Pancreas (tissue), 10 donors: Measurements from ENCODE around the gene SLC34A2. TPM values are rescaled to one million over a fixed set of nuclear protein-coding genes. Genes with fewer than 3 reads are reported as not detected.

Experiments used
- ATAC-seq, 4 donors: fragments of 200-7000 bp; cut with Tn5 transposase; one replicate each; pipeline versions ENCODE4 v1.8.0 to v1.9.1; 2020; ENCODE audit warnings: mild to moderate bottlenecking in 4 of 4, moderate library complexity in 4 of 4
- DNase-seq, 6 donors: peaks; one replicate each; pipeline ENCODE4 v3.0.0-alpha.2; 2020
- FAIRE-seq: peaks from 2 replicates; lab custom pipeline; 2012; peaks lifted over from hg19 to GRCh38; lab: Jason Lieb, UNC
- H3K27ac ChIP-seq, 4 donors: fragments of 200-600 bp; sonication (generic); 1 replicate in 3 of 4; 2 replicates in 1 of 4; pipeline versions ENCODE4 v1.5.0 to v1.8.0; 2020
- H3K27me3 ChIP-seq, 4 donors: fragments of 200-600 bp; one replicate each; pipeline ENCODE4 v1.8.0; 2021
- H3K36me3 ChIP-seq, 3 donors: fragments of 200-600 bp; sonication (generic) in 1 of 3; one replicate each; pipeline versions ENCODE4 v1.5.0 to v1.8.0; 2020 to 2021
- H3K4me1 ChIP-seq, 3 donors: fragments of 200-600 bp; one replicate each; pipeline ENCODE4 v1.8.0; 2021
- H3K4me3 ChIP-seq, 4 donors: fragments of 200-600 bp; sonication (generic) in 2 of 4; one replicate each; pipeline versions ENCODE4 v1.5.0 to v1.8.0; 2020 to 2021
- H3K9me3 ChIP-seq, 4 donors: fragments of 200-600 bp; one replicate each; pipeline ENCODE4 v1.8.0; 2021
- WGBS, 2 donors: extraction: QIAGEN DNeasy Blood & Tissue Kit; methylation state at CpG; one replicate each; pipeline ENCODE4 v1.1.7; 2013; 5-methylcytosine and 5-hydroxymethylcytosine counted together
- intact Hi-C, 3 donors: fragments of 100-400 bp; cut with DNase I; formaldehyde crosslinking; loops; one replicate each; pipeline versions ENCODE4 v1.11.1 to v1.14.2; 2022
- polyA plus RNA-seq, 2 donors: library from polyadenylated mRNA; stranded (reverse); fragments of 200-250 nt; gene quantifications; one replicate each; pipeline ENCODE4 v1.2.3, GENCODE V29; 2013
- total RNA-seq, 6 donors: library from RNA; stranded (reverse); fragmentation: NEBNext Ultra II Directional in 4 of 6; extraction: Animal tissue kit (Norgen Biotek cat#: 25700) in 4 of 6; gene quantifications; one replicate each; pipeline versions ENCODE4 v1.2.1 to v1.2.4, GENCODE V29; 2021 to 2023
- TF ChIP-seq, protein P1 (sequence below), 4 donors: fragments of 200-600 bp; sonication (generic) in 3 of 4; IDR thresholded peaks; one replicate each; pipeline versions ENCODE4 v1.5.0 to v1.8.0; 2021; ENCODE audit warnings: antibody characterized with exemption in 4 of 4
- donor health status: healthy with polysubstance abuse.
- donor health status: DM: no; HTN: no; CAD: no; lungs with moderate emphysema.
- donor health status: DM: no; HTN: no; CAD: no.
- donor health status: control.
- donor health status: control.
- donor health status: Bipolar disorder and iron deficiency.
- donor health status: DM: yes; HTN: yes; CAD: no.
- donor health status: DM: no; HTN: no; CAD: no.
- donor health status: DM: no; HTN: no; CAD: no.
- donor health status: DM: yes; HTN: yes; CAD: no.

SLC34A2 gene
- total and polyA plus RNA-seq, 8 donors, result 3.9 to 21.1 (median 7.3) TPM

DNA sequence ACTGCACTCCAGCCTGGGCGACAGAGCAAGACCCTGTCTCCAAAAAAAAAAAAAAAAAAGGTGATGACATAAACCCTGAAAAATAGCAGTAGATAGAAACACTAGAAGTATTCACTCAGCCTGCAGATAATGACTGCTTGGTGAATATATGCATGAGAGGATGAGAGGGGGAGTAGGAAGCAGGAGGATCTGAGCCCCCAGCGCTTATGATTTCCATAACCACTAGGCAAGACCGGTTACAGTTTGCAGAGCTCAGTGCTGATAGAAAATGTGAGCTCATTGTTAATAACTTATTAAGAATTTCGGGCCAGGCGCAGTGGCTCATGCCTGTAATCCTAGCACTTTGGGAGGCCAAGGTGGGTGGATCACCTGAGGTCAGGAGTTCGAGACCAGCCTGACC, 40.8 kb upstream of the SLC34A2 start:
- Histone ChIP-seq H3K4me3 (no peak overlapping the region), H3K4me1 (no peaks in the 10 kb centered on the region), H3K9me3 (no peaks in the 10 kb centered on the region), H3K27ac (no peak overlapping the region), H3K36me3 (no peaks in the 10 kb centered on the region), H3K27me3 (no peaks in the 10 kb centered on the region)
- FAIRE-seq (no peak), DNase-seq (no peak), ATAC-seq (no peak)
- intact Hi-C loops, result no loop called here
- 77 to 82% methylated on average over 6 of the region's 6 CpGs for WGBS, 2 donors
- TF ChIP-seq, protein P1, sequence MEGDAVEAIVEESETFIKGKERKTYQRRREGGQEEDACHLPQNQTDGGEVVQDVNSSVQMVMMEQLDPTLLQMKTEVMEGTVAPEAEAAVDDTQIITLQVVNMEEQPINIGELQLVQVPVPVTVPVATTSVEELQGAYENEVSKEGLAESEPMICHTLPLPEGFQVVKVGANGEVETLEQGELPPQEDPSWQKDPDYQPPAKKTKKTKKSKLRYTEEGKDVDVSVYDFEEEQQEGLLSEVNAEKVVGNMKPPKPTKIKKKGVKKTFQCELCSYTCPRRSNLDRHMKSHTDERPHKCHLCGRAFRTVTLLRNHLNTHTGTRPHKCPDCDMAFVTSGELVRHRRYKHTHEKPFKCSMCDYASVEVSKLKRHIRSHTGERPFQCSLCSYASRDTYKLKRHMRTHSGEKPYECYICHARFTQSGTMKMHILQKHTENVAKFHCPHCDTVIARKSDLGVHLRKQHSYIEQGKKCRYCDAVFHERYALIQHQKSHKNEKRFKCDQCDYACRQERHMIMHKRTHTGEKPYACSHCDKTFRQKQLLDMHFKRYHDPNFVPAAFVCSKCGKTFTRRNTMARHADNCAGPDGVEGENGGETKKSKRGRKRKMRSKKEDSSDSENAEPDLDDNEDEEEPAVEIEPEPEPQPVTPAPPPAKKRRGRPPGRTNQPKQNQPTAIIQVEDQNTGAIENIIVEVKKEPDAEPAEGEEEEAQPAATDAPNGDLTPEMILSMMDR (IDR thresholded peaks at IDR 0.05), result no peak

DNA sequence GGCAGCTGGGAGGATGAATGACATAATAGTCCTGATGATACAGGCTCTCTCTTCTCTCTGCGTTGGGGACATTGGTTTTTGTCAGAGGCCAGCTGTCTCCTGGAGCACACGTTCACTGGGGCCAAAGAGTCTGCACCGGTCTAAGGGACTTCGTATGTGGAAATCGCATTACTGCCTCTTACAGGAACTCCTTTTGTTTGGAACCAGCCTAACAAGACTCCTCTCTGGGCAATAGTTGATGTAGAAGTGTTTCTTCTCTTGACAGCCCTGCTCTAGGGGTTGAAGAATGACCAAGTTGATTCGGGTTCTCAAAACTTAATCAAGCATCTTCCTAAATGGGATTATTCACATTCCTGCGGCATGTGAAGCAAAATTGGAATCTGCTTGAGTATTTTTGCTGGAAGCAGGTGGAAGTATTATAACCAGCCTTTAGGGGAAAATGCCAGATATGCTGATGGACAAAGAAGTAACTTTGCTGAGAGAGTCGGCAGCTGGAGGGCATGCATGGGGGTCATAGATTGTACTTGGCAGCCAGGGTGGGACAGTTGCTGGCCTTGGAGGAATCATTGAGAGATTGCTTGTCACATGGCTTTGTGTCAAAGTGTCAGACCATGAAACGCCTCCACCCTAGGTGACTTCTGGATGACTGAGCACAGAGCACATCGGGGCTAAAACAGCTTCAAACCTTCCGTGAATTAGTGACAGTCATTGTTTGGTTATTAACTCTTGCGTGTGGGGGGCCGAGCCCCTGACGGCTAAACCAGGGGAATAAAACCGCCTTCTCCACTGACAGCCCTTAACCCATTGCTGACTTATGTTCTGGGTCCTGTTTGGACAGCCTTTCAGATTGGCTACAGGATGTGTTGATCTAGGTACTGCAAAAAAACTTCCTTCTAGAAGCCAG, 34.4 kb upstream of the SLC34A2 start:
- Histone ChIP-seq H3K9me3 (no peaks in the 10 kb centered on the region), H3K27ac (no peak overlapping the region), H3K4me1 (no peaks in the 10 kb centered on the region), H3K36me3 (no peaks in the 10 kb centered on the region), H3K27me3 (no peaks in the 10 kb centered on the region), H3K4me3 (no peak overlapping the region)
- peak in 1 of 6 donors; percentile 13 for DNase-seq
- 25 to 29% methylated on average over 15 of the region's 15 CpGs for WGBS, 2 donors
- intact Hi-C loops, result no loop called here
- TF ChIP-seq, protein P1 (IDR thresholded peaks at IDR 0.05), result no peak
- no peak for FAIRE-seq
- no peak for ATAC-seq

DNA sequence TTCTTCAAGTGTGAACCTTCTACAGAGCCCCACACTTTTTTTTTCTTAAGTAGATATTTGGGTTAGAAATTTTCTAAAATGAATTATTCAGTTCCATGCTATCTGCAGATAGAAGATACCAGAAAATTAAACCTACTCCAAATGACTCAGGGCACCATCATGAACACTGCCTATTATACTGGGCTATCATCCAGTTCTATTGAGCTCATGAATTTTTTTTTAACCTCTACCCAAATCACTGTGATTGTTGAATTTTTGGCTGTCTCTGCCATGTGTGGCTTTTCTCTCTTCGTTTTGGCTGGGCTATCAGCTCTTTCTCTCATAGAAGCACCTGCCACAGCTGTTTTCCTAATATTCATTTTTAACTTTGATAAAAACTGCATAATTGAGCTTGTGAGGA, 31.0 kb upstream of the SLC34A2 start:
- Histone ChIP-seq H3K36me3 (no peaks in the 10 kb centered on the region), H3K27me3 (no peaks in the 10 kb centered on the region), H3K4me1 (no peaks in the 10 kb centered on the region), H3K9me3 (no peaks in the 10 kb centered on the region), H3K27ac (no peak overlapping the region), H3K4me3 (no peak overlapping the region)
- intact Hi-C loops, result no loop called here
- WGBS, 2 donors, result 25 to 29% methylated on average over 1 of the region's 1 CpG
- no peak for DNase-seq
- no peak for ATAC-seq
- FAIRE-seq, result no peak
- TF ChIP-seq, protein P1 (IDR thresholded peaks at IDR 0.05), result no peak

DNA sequence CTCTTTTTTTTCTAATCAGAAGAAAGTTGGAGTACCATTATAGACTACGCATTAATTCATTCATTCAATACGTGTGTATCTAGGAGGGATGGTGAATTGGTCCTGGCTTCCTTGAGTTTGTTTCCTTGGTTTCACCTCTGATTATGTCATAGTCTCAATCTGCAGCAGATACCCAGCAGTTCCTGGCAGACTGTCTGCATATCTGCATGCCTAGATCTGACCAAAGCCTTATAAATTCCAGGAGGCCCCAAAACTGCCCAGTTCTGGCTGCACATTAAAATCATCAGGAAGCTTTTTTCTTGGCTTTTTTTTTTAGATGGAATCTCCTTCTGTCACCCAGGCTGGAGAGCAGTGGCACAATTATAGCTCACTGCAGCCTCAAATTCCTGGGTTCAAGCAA, 27.2 kb upstream of the SLC34A2 start:
- DNase-seq, result no peak
- Histone ChIP-seq H3K9me3 (no peaks in the 10 kb centered on the region), H3K36me3 (no peaks in the 10 kb centered on the region), H3K27me3 (no peaks in the 10 kb centered on the region), H3K27ac (no peak overlapping the region), H3K4me1 (no peaks in the 10 kb centered on the region), H3K4me3 (no peak overlapping the region)
- no peak for ATAC-seq
- FAIRE-seq, result no peak
- intact Hi-C loops, result no loop called here
- TF ChIP-seq, protein P1 (IDR thresholded peaks at IDR 0.05), result no peak
- 82 to 91% methylated on average over 2 of the region's 2 CpGs for WGBS, 2 donors

DNA sequence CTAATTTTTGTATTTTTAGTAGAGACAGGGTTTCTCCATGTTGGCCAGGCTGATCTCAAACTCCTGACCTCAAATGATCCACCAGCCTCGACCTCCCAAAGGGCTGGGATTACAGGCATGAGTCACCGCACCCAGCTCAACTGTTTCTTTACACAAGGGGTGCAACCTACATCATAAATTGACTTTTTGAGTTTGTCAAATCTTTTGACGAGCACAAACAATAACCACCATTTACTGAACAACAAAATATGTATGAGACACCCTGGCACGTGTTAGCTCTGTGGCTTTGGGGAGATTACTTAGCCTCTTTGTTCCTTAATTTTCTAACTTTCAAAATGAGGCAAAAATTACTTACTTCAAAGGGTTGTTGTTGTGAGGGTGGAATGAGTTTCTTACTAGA, 23.5 kb upstream of the SLC34A2 start:
- Histone ChIP-seq H3K27ac (no peak overlapping the region), H3K4me3 (no peak overlapping the region), H3K27me3 (no peaks in the 10 kb centered on the region), H3K4me1 (no peaks in the 10 kb centered on the region), H3K9me3 (no peaks in the 10 kb centered on the region), H3K36me3 (no peaks in the 10 kb centered on the region)
- intact Hi-C loops, result no loop called here
- FAIRE-seq (no peak), DNase-seq (peak in 1 of 6 donors; percentile 2), ATAC-seq (no peak)
- WGBS, 2 donors, result 46 to 54% methylated on average over 4 of the region's 4 CpGs
- TF ChIP-seq, protein P1 (IDR thresholded peaks at IDR 0.05), result no peak
